HUES64 (cell line): ENCODE measurements around the gene SSBP2.

Experiments
- H3K27ac ChIP-seq: 2 replicates; pipeline ENCODE4 v1.7.0; 2013; ENCODE audit warnings: low read depth, low read length, inconsistent platforms
- H3K27me3 ChIP-seq: 2 replicates; pipeline ENCODE4 v1.6.1; 2013; ENCODE audit warnings: mild to moderate bottlenecking, low read length; ENCODE audit not compliant: insufficient read depth
- H3K36me3 ChIP-seq: 2 replicates; pipeline ENCODE4 v1.6.1; 2013; ENCODE audit warnings: mild to moderate bottlenecking, low read length; ENCODE audit not compliant: insufficient read depth
- H3K4me1 ChIP-seq: 2 replicates; pipeline ENCODE4 v1.6.1; 2013; ENCODE audit warnings: mild to moderate bottlenecking, low read length, moderate library complexity; ENCODE audit not compliant: insufficient read depth
- H3K4me3 ChIP-seq: 2 replicates; pipeline ENCODE4 v1.5.1; 2013; ENCODE audit warnings: mild to moderate bottlenecking, low read length, moderate library complexity
- H3K9ac ChIP-seq: 2 replicates; pipeline ENCODE4 v1.6.1; 2013; ENCODE audit warnings: mild to moderate bottlenecking, low read depth, low read length
- H3K9me3 ChIP-seq: 2 replicates; pipeline ENCODE4 v1.6.1; 2013; ENCODE audit warnings: low read depth, low read length; ENCODE audit not compliant: insufficient read depth
- WGBS: fragments of 150-250, 120-280 bp; methylation state at CpG from one replicate; pipeline ENCODE4 v1.1.7; 2013; ENCODE audit warnings: missing lambda C conversion rate; 5-methylcytosine and 5-hydroxymethylcytosine counted together

The SSBP2 gene

GRCh38 chr5:81393430-81393782, 357.5 kb downstream of the SSBP2 start:
- Histone ChIP-seq H3K9me3 (0 out of 2 replicates have a peak, but pooled peaks cover 2% of the 10 kb centered on the region), H3K27ac (no peak overlapping the region), H3K9ac (no peak overlapping the region), H3K27me3 (peaks cover 30% of the 10 kb centered on the region), H3K36me3 (no peaks in the 10 kb centered on the region), H3K4me1 (no peaks in the 10 kb centered on the region), H3K4me3 (peak overlapping the region; percentile 71)
- WGBS = 40% methylated on average over 10 of the region's 10 CpGs

- Histone ChIP-seq H3K27me3 (peaks cover 13% of the 10 kb centered on the region), H3K9ac (no peak overlapping the region), H3K9me3 (no peaks in the 10 kb centered on the region), H3K4me3 (no peak overlapping the region), H3K4me1 (no peaks in the 10 kb centered on the region), H3K27ac (no peak overlapping the region), H3K36me3 (no peaks in the 10 kb centered on the region)
Measured at GRCh38 chr5:81389025-81389424, 361.9 kb downstream of the SSBP2 start.

DNA sequence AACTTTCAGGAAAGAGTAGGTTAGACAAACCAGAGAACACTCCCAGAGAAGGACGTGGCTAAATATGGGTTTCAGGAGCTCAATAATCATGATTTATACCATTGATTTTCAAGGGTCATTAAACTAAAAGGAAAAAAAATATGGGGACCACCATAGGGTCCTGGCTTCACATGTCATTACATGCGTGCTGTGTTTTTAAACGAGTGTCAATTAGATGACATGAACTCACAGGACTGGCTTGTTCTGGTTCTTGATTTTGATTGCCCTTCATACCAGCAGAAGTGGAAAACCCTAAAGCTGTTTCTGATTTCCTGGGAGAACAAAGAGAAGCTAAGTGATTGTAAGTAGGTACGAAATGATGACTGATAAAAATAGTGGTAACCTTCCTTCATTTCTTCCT, 362.7 kb downstream of the SSBP2 start:
- no peaks in the 10 kb centered on the region for H3K9me3 ChIP-seq
- H3K27ac ChIP-seq = no peak overlapping the region
- H3K36me3 ChIP-seq = no peaks in the 10 kb centered on the region
- no peak overlapping the region for H3K9ac ChIP-seq
- 92% methylated on average over 4 of the region's 4 CpGs for WGBS
- H3K4me1 ChIP-seq = no peaks in the 10 kb centered on the region
- H3K4me3 ChIP-seq = no peak overlapping the region
- H3K27me3 ChIP-seq = peaks cover 7% of the 10 kb centered on the region

- H3K4me1 ChIP-seq = no peaks in the 10 kb centered on the region
- no peak overlapping the region for H3K27ac ChIP-seq
- no peak overlapping the region for H3K4me3 ChIP-seq
- H3K9ac ChIP-seq = no peak overlapping the region
- no peaks in the 10 kb centered on the region for H3K27me3 ChIP-seq
- 95% methylated on average over 2 of the region's 2 CpGs for WGBS
- H3K36me3 ChIP-seq = no peaks in the 10 kb centered on the region
- no peaks in the 10 kb centered on the region for H3K9me3 ChIP-seq
Measured at GRCh38 chr5:81383867-81384266, 367.0 kb downstream of the SSBP2 start.

DNA sequence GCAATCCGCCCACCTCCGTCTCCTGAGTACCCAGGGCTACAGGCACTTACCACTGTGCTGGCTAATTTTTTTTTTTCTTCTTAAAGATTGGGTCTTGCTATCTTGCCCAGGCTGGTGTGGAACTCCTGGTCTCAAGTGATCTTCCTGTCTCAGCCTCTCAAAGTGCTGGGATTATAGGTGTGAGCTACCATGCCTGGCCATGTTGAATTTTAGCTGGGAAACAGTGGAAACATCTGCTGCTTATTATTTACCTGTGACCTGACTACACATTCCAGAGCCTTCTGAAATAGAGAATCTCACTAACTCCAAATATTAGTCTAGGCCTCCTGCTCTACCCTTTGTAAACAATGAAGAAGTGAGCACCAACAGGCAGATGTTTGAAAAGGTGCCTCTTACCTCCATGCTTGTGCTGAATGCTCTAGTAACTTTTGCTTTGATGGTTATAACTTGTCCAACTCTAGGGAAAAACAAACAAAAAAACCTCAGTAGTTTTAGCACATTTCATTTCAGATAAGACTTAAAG, 379.5 kb downstream of the SSBP2 start:
- H3K9me3 ChIP-seq = no peaks in the 10 kb centered on the region
- no peaks in the 10 kb centered on the region for H3K27me3 ChIP-seq
- no peak overlapping the region for H3K27ac ChIP-seq
- no peaks in the 10 kb centered on the region for H3K36me3 ChIP-seq
- no peaks in the 10 kb centered on the region for H3K4me1 ChIP-seq
- WGBS = 95% methylated on average over 2 of the region's 2 CpGs
- no peak overlapping the region for H3K9ac ChIP-seq
- H3K4me3 ChIP-seq = no peak overlapping the region

- H3K4me3 ChIP-seq = no peak overlapping the region
- no peak overlapping the region for H3K27ac ChIP-seq
- no peaks in the 10 kb centered on the region for H3K9me3 ChIP-seq
- no peaks in the 10 kb centered on the region for H3K36me3 ChIP-seq
- H3K27me3 ChIP-seq = no peaks in the 10 kb centered on the region
- H3K9ac ChIP-seq = no peak overlapping the region
- H3K4me1 ChIP-seq = no peaks in the 10 kb centered on the region
Measured at GRCh38 chr5:81370912-81371311, 380.0 kb downstream of the SSBP2 start.

DNA sequence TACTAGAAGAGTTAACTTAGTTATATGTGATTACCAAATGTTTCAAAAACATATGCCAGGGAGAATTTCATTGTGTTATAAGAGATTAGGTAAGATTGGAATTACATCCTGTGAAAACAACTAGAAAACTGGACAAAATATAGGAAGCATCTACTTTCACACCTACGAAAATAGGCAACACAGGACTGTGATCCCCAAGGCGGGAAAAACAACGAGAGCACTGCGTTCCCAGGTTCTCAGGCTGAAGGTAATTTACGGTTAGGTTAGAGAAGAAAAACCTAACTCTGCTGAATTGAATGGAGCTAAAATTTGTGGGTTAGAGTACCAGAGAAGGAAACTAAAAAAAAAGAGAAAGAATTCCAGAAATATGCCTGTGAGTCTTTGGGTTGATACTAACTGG, 385.4 kb downstream of the SSBP2 start:
- Histone ChIP-seq H3K9me3 (no peaks in the 10 kb centered on the region), H3K27ac (no peak overlapping the region), H3K4me1 (no peaks in the 10 kb centered on the region), H3K27me3 (no peaks in the 10 kb centered on the region), H3K4me3 (no peak overlapping the region), H3K36me3 (no peaks in the 10 kb centered on the region), H3K9ac (no peak overlapping the region)
- 91% methylated on average over 5 of the region's 5 CpGs for WGBS

DNA sequence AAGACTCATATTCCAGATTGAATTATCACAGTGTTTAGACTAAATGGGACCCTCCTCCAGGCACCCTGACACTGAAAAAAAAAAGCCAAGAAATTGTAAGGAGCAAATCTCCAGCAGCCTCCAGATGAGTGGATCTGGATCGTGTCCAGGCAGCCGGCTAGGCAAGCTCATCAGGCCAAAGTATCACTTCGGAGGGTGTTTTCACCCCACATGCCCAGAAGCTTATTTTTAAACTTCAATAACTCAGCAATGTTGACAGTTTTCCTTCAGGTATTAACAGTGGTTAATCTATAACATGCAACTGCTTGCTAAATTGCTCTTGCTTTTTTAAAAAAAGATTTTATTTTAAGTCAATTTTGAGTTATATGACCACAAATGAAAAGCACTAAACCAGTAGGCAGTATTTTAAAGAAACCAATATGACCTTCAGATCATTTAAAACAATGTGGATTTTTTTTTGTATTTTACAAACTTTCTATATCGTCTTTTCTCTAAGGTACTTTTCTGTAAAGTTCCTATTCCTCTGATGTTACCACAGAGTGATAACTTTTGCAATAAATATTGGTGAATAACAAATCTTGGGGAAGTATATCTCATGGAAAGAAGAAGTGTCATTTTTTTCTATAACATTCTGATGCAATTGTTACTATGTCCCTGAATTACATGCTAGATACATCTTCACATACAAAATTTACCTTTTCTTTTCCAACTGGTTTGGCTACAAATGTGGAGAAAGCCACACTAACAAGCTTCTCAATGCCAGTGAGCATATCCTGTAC, 387.6 kb downstream of the SSBP2 start:
- Histone ChIP-seq H3K27me3 (no peaks in the 10 kb centered on the region), H3K9me3 (no peaks in the 10 kb centered on the region), H3K36me3 (no peaks in the 10 kb centered on the region), H3K9ac (no peak overlapping the region), H3K4me3 (no peak overlapping the region), H3K4me1 (peaks cover 11% of the 10 kb centered on the region; the same call in 1 of the 2 replicates), H3K27ac (no peak overlapping the region)
- WGBS = 96% methylated on average over 3 of the region's 4 CpGs
